H1 (cell line): ENCODE measurements around the gene TMC6. TPM values are rescaled to one million over a fixed set of nuclear protein-coding genes. Genes with fewer than 3 reads are reported as not detected.

Source experiments
- CTCF ChIA-PET: fragments of 300-600 bp; sonication (Branson Sonifier 250); formaldehyde crosslinking; loops from one replicate; lab custom pipeline; 2021; ENCODE audit not compliant: partially characterized antibody; lab: Charles Lee
- POLR2A ChIA-PET: fragments of 300-600 bp; sonication (Branson Sonifier 250); formaldehyde crosslinking; loops from one replicate; lab custom pipeline; 2021; ENCODE audit warnings: inconsistent platforms; ENCODE audit not compliant: partially characterized antibody; lab: Charles Lee
- DNase-seq, 2 experiments: peaks; one replicate each; pipeline versions ENCODE4 v3.0.0 to v3.0.0-alpha.2; 2010 to 2022; ENCODE audit warnings: low spot score in 2 of 2, low read depth in 1 of 2, mixed read lengths in 1 of 2
- FAIRE-seq: peaks from 2 replicates; lab custom pipeline; 2011; peaks lifted over from hg19 to GRCh38; lab: Jason Lieb, UNC
- H2AFZ ChIP-seq: 2 replicates; pipeline ENCODE4 v1.8.1; 2012; ENCODE audit warnings: low read length, inconsistent platforms
- H2AK5ac ChIP-seq: 2 replicates; pipeline ENCODE4 v1.6.1; 2013; ENCODE audit warnings: low read depth, low read length
- H2BK120ac ChIP-seq: replicated peaks from 2 replicates; pipeline ENCODE3; 2013; ENCODE audit warnings: low read depth, low read length, inconsistent platforms
- H2BK12ac ChIP-seq: 2 replicates; pipeline ENCODE4 v1.6.1; 2013; ENCODE audit warnings: low read depth, low read length
- H2BK15ac ChIP-seq: 2 replicates; pipeline ENCODE4 v1.6.1; 2013; ENCODE audit warnings: low read length
- H2BK20ac ChIP-seq: 2 replicates; pipeline ENCODE4 v1.6.1; 2013; ENCODE audit warnings: low read length
- H2BK5ac ChIP-seq: 2 replicates; pipeline ENCODE4 v1.6.1; 2013; ENCODE audit warnings: low read depth, low read length
- H3K14ac ChIP-seq: 2 replicates; pipeline ENCODE4 v1.6.1; 2013; ENCODE audit warnings: inconsistent platforms; ENCODE audit not compliant: insufficient read length
- H3K18ac ChIP-seq: 2 replicates; pipeline ENCODE4 v1.6.1; 2013; ENCODE audit warnings: low read length; ENCODE audit errors: extremely low read depth
- H3K23ac ChIP-seq: 2 replicates; pipeline ENCODE4 v1.6.1; 2013; ENCODE audit warnings: inconsistent platforms; ENCODE audit not compliant: insufficient read length
- H3K23me2 ChIP-seq: 2 replicates; pipeline ENCODE4 v1.6.1; 2013; ENCODE audit warnings: low read depth, low read length
- H3K27ac ChIP-seq: 2 replicates; pipeline ENCODE4 v1.6.1; 2011; ENCODE audit warnings: low read depth, low read length, inconsistent platforms
- H3K27me3 ChIP-seq, 4 experiments: replicated peaks in 1 of 4; 1 replicate in 1 of 4; 2 replicates in 3 of 4; pipeline versions ENCODE4 v1.6.1 to v1.8.1; 2011 to 2013; ENCODE audit warnings: low read length in 3 of 4, mild to moderate bottlenecking in 3 of 4, inconsistent platforms in 2 of 4, mixed read lengths in 2 of 4, moderate library complexity in 1 of 4; ENCODE audit not compliant: control insufficient read depth in 3 of 4, insufficient read depth in 3 of 4; ENCODE audit errors: extremely low read depth in 1 of 4
- H3K36me3 ChIP-seq, 4 experiments: 2 replicates each; pipeline versions ENCODE4 v1.6.1 to v1.8.1; 2011 to 2013; ENCODE audit warnings: mild to moderate bottlenecking in 4 of 4, low read length in 3 of 4, moderate library complexity in 2 of 4, control low read depth in 1 of 4, inconsistent platforms in 1 of 4; ENCODE audit not compliant: insufficient read depth in 4 of 4, control insufficient read depth in 2 of 4
- H3K4ac ChIP-seq: replicated peaks from 2 replicates; pipeline ENCODE3; 2013; ENCODE audit warnings: low read length, low read depth, mixed read lengths, inconsistent platforms; ENCODE audit not compliant: insufficient read length
- H3K4me1 ChIP-seq, 4 experiments: replicated peaks in 1 of 4; 1 replicate in 1 of 4; 2 replicates in 3 of 4; pipeline versions ENCODE4 v1.6.1 to v1.8.1; 2011 to 2013; ENCODE audit warnings: low read length in 3 of 4, inconsistent platforms in 2 of 4, mixed read lengths in 1 of 4; ENCODE audit not compliant: insufficient read depth in 4 of 4, control insufficient read depth in 3 of 4
- H3K4me2 ChIP-seq, 2 experiments: 2 replicates each; pipeline versions ENCODE4 v1.6.1 to v1.8.1; 2011 to 2013; ENCODE audit warnings: low read depth in 2 of 2, low read length in 2 of 2, control low read depth in 1 of 2, inconsistent platforms in 1 of 2, mild to moderate bottlenecking in 1 of 2; ENCODE audit not compliant: insufficient read depth in 1 of 2
- H3K4me3 ChIP-seq, 4 experiments: fragments of 200-600, 300-600 bp in 1 of 4; sonication (generic), shearing (Covaris generic), sonication (Bioruptor Twin) in 1 of 4; 2 replicates each; pipeline versions ENCODE4 v1.5.1 to v1.8.1; 2011 to 2016; ENCODE audit warnings: low read length in 4 of 4, low read depth in 3 of 4, control low read depth in 2 of 4, inconsistent platforms in 2 of 4, mild to moderate bottlenecking in 2 of 4, mixed read lengths in 1 of 4, moderate library complexity in 1 of 4; ENCODE audit not compliant: insufficient read depth in 2 of 4; ENCODE audit errors: extremely low read depth in 1 of 4
- H3K56ac ChIP-seq: replicated peaks from 2 replicates; pipeline ENCODE3; 2013; ENCODE audit warnings: low read depth, mild to moderate bottlenecking, mixed read lengths, low read length, inconsistent platforms; ENCODE audit not compliant: insufficient read length
- H3K79me1 ChIP-seq: 2 replicates; pipeline ENCODE4 v1.6.1; 2013; ENCODE audit warnings: low read depth, low read length, control low read depth
- H3K79me2 ChIP-seq, 2 experiments: 2 replicates each; pipeline versions ENCODE4 v1.6.1 to v1.8.1; 2012 to 2013; ENCODE audit warnings: low read length in 2 of 2, mild to moderate bottlenecking in 2 of 2, inconsistent platforms in 1 of 2; ENCODE audit not compliant: insufficient read depth in 2 of 2, control insufficient read depth in 1 of 2
- H3K9ac ChIP-seq, 4 experiments: replicated peaks in 1 of 4; 1 replicate in 1 of 4; 2 replicates in 3 of 4; pipeline versions ENCODE4 v1.6.1 to v1.8.1; 2011 to 2013; ENCODE audit warnings: low read depth in 3 of 4, low read length in 3 of 4, control low read depth in 2 of 4, mild to moderate bottlenecking in 2 of 4, moderate library complexity in 2 of 4, inconsistent platforms in 1 of 4; ENCODE audit errors: extremely low read depth in 1 of 4
- H3K9me3 ChIP-seq, 2 experiments: 2 replicates each; pipeline versions ENCODE4 v1.6.1 to v1.8.1; 2012 to 2013; ENCODE audit warnings: mild to moderate bottlenecking in 2 of 2, moderate library complexity in 2 of 2, control low read depth in 1 of 2, inconsistent platforms in 1 of 2, low read depth in 1 of 2, low read length in 1 of 2, mixed read lengths in 1 of 2; ENCODE audit not compliant: insufficient read depth in 2 of 2
- H4K20me1 ChIP-seq, 2 experiments: replicated peaks in 1 of 2; 2 replicates each; pipeline versions ENCODE3 to v1.8.1; 2011 to 2013; ENCODE audit warnings: inconsistent platforms in 2 of 2, low read length in 2 of 2, mild to moderate bottlenecking in 1 of 2; ENCODE audit not compliant: insufficient read depth in 2 of 2, control insufficient read depth in 1 of 2
- H4K5ac ChIP-seq: 2 replicates; pipeline ENCODE4 v1.6.1; 2013; ENCODE audit warnings: low read length, low read depth, mixed read lengths, inconsistent platforms; ENCODE audit not compliant: insufficient read length
- H4K8ac ChIP-seq: 2 replicates; pipeline ENCODE4 v1.8.0; 2013; ENCODE audit warnings: mild to moderate bottlenecking, moderate library complexity, low read length, inconsistent platforms; ENCODE audit not compliant: insufficient read depth; ENCODE audit errors: extremely low read depth
- H4K91ac ChIP-seq: replicated peaks from 2 replicates; pipeline ENCODE3; 2013; ENCODE audit warnings: low read length, mixed read lengths, inconsistent platforms; ENCODE audit not compliant: insufficient read length
- ATF3 ChIP-seq: IDR thresholded peaks from 2 replicates; pipeline ENCODE4 v1.6.1; 2011; ENCODE audit warnings: low read depth, mild to moderate bottlenecking, low read length; ENCODE audit not compliant: insufficient read depth
- BACH1 ChIP-seq: IDR thresholded peaks from 2 replicates; pipeline ENCODE4 v1.6.1; 2012; ENCODE audit warnings: low read length, improper control_type of control experiment
- BCL11A ChIP-seq, 2 experiments: IDR thresholded peaks; one replicate each; pipeline ENCODE4 v1.6.1; 2011; ENCODE audit warnings: low read depth in 2 of 2, low read length in 2 of 2, mild to moderate bottlenecking in 2 of 2
- CBX5 ChIP-seq: fragments of 300-800, 300-1000 bp; sonication (generic); IDR thresholded peaks from 2 replicates; pipeline ENCODE4 v1.7.1; 2016; ENCODE audit warnings: antibody characterized with exemption, low read length, low read depth
- CREB1 ChIP-seq: IDR thresholded peaks from 2 replicates; pipeline ENCODE4 v1.6.1; 2012; ENCODE audit warnings: inconsistent platforms
- CTBP2 ChIP-seq: IDR thresholded peaks from 2 replicates; pipeline ENCODE4 v1.7.0; 2011; ENCODE audit warnings: borderline replicate concordance, mild to moderate bottlenecking, moderate library complexity, mixed read lengths, low read length; ENCODE audit not compliant: insufficient read depth, insufficient read length
- GABPA ChIP-seq: IDR thresholded peaks from 2 replicates; pipeline ENCODE4 v1.6.1; 2011; ENCODE audit warnings: mild to moderate bottlenecking, low read length, moderate library complexity, borderline replicate concordance; ENCODE audit not compliant: insufficient read depth
- KDM5A ChIP-seq: fragments of 200-600 bp; IDR thresholded peaks from 2 replicates; pipeline ENCODE4 v1.7.1; 2012; ENCODE audit warnings: mild to moderate bottlenecking, low read length, inconsistent platforms, mixed read lengths
- RBBP5 ChIP-seq: IDR thresholded peaks from 2 replicates; pipeline ENCODE4 v1.7.1; 2012; ENCODE audit warnings: low read depth, mild to moderate bottlenecking, inconsistent platforms, low read length, moderate library complexity, borderline replicate concordance
- SIN3A ChIP-seq, 2 experiments: IDR thresholded peaks in 1 of 2; conservative IDR thresholded peaks in 1 of 2; 2 replicates each; pipeline ENCODE4 v1.6.1; 2011 to 2012; ENCODE audit warnings: low read length in 2 of 2, improper control_type of control experiment in 1 of 2, low read depth in 1 of 2, mild to moderate bottlenecking in 1 of 2
- TBP ChIP-seq: IDR thresholded peaks from 2 replicates; pipeline ENCODE4 v1.6.1; 2011; ENCODE audit warnings: low read depth, low read length, improper control_type of control experiment
- ZNF274 ChIP-seq: IDR thresholded peaks from 2 replicates; pipeline ENCODE4 v1.7.0; 2012; ENCODE audit warnings: low read length, borderline replicate concordance; ENCODE audit errors: extremely low read depth
- WGBS, 2 experiments: shearing (Covaris generic) in 1 of 2; methylation state at CpG; one replicate each; pipeline versions ENCODE4 v1.1.6 to v1.1.7; 2013 to 2015; ENCODE audit warnings: low lambda C conversion rate in 2 of 2, mixed read lengths in 2 of 2, inconsistent platforms in 1 of 2, low coverage in 1 of 2, missing lambda C conversion rate in 1 of 2; ENCODE audit not compliant: insufficient replicate concordance in 2 of 2, insufficient coverage in 1 of 2, insufficient read length in 1 of 2; ENCODE audit errors: extremely low coverage in 1 of 2, missing lambda C conversion rate in 1 of 2; 5-methylcytosine and 5-hydroxymethylcytosine counted together
- polyA plus RNA-seq, 7 experiments: library from polyadenylated mRNA; depleted of rRNA in 3 of 7; stranded (reverse) in 5 of 7; unstranded in 2 of 7; fragments of >200 nt in 5 of 7; fragments of 200-250 nt in 2 of 7; gene quantifications; 1 replicate in 5 of 7; 2 replicates in 1 of 7; 4 replicates in 1 of 7; pipeline versions ENCODE4 v1.2.1 to v1.2.3, GENCODE V29; 2011 to 2013; ENCODE audit warnings: missing spikeins in 2 of 7, mixed read lengths in 2 of 7
- total RNA-seq: library from RNA; stranded (reverse); fragmentation: NEBNext Ultra II Directional; extraction: Animal tissue kit (Norgen Biotek cat#: 25700); gene quantifications from 2 replicates; pipeline ENCODE4 v1.2.1, GENCODE V29; 2021

The TMC6 gene
- total and polyA plus RNA-seq, 2 of the 8 experiments (the other 6 are each of a cell fraction or from before 2014, with no cell fraction given), result 39.4 to 77.6 TPM

- Histone ChIP-seq H4K5ac (no peak overlapping the region), H2BK15ac (0 out of 2 replicates have a peak overlapping the region, but pooled peaks have one; percentile 18), H3K79me2 (no peaks in the 10 kb centered on the region), H2BK12ac (peak overlapping the region; percentile 98; the same call in 1 of the 2 replicates), H4K20me1 (peaks cover 0 to 3% of the 10 kb centered on the region in 2 experiments), H3K27ac (no peak overlapping the region), H3K56ac (no peak overlapping the region), H2BK20ac (0 out of 2 replicates have a peak overlapping the region, but pooled peaks have one; percentile 9), H3K4me3 (no peak overlapping the region), H3K4ac (no peak overlapping the region), H3K23ac (no peak overlapping the region), H4K91ac (peak overlapping the region; percentile 25), H2AK5ac (peak overlapping the region; percentile 25; the same call in 1 of the 2 replicates), H3K9me3 (no peaks in the 10 kb centered on the region), H3K9ac (no peak overlapping the region), H3K18ac (no peak overlapping the region), H3K79me1 (no peaks in the 10 kb centered on the region), H2BK120ac (no peak overlapping the region), H3K23me2 (peaks cover 4% of the 10 kb centered on the region; the same call in 1 of the 2 replicates), H3K14ac (no peak overlapping the region), H3K36me3 (no peaks in the 10 kb centered on the region), H3K4me1 (peaks cover 0 to 25% (median 8%) of the 10 kb centered on the region in 4 experiments; a peak in 5 of 7 replicates), H4K8ac (peak overlapping the region; percentile 11), H2BK5ac (no peak overlapping the region), H3K27me3 (peaks cover 0 to 26% (median 17%) of the 10 kb centered on the region in 4 experiments; a peak in 5 of 7 replicates), H2AFZ (no peak overlapping the region), H3K4me2 (no peak overlapping the region)
- 86% methylated on average over 9 of the region's 9 CpGs; no CpG with 5 or more reads in 1 of the 2 experiments for WGBS, 2 experiments
- DNase-seq (no peak), FAIRE-seq (no peak)
- POLR2A ChIA-PET, result interaction anchor here (1.0 to 4.6 kb wide), 4 partner anchors 16 to 38 kb away, joined by 3 to 16 read pairs (median 4); no protein-coding TSS in a partner anchor
- CTCF ChIA-PET, result interaction anchor here (1.5 to 8.0 kb wide), 4 partner anchors 16 to 48 kb away, joined by 4 to 87 read pairs (median 12); no protein-coding TSS in a partner anchor
- TF ChIP-seq RBBP5 (no peak), CREB1 (no peak), TBP (no peak), ATF3 (no peak), SIN3A (conservative IDR thresholded peaks at IDR 0.05 in 1 of 2, IDR thresholded peaks at IDR 0.05 in 1 of 2; ENCODE audit: low read depth in 1 of 2, low read length in 2 of 2) (no peak), KDM5A (no peak), GABPA (no peak), ZNF274 (no peak), BACH1 (no peak), BCL11A (IDR thresholded peaks at IDR 0.05; ENCODE audit: low read depth in 2 of 2, low read length in 2 of 2) (no peak), CTBP2 (no peak), CBX5 (no peak)
Observed at GRCh38 chr17:78132767-78133178, 4.2 kb upstream of the TMC6 start.
